ENCODE data around the gene TTC39A. TPM values are rescaled to one million over a fixed set of nuclear protein-coding genes. Genes with fewer than 3 reads are reported as not detected.
A peak's percentile ranks its signal among the peaks of the same experiment; 100 is the strongest.

The TTC39A gene
- total and polyA plus RNA-seq, 3 experiments from 2014 or later = 0.28 TPM; not detected in 2

DNA sequence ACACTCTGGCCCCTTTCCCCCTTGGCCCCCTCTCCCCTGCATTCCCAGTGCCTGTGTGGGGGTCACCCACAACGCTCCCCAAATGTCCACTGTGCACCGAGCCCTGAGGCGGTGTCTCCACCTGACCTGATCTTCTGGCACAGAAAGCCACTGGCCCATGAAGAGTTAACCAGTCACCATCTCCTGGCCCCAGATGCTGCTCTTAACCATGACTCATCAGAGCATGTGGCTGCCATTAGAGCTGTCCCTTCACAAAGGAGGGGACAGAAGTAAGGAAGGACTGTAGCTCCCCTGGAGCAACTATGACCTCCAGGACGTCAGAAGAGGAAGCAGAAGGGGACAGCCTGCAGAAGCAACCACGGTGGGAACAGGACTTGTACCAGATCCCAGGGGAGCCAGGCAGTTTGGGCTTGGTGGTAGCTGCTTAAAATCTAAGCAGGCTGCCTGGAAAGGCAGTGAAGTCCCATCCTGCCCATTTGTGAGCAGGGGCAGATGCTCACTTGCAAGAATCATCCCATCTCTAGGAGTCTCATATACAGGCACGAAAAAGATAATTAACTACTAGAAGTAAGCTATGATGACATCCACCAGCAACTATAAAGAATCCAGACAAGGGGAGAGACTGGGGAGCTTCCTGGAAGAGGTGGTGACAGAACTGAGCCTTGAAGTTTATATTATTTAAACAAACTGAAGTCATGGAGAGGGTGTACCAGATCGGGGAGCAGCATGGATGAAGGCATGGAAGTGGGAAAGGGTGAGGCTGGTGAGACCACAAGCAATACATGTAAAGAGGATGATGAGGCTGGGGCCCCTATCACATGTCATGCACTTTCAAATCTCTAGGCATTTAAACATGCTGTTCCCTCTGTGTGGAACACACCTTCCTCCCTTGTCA, 1.1 kb upstream of the TTC39A start:
- CTCF ChIA-PET = interaction anchor here (1.0 kb wide), 1 partner anchor 14 kb away, joined by 3 read pairs; no protein-coding TSS in a partner anchor
- peaks cover 15% of the 10 kb centered on the region for H3K27me3 ChIP-seq (ENCODE audit: insufficient read depth, low read length, poor library complexity, severe bottlenecking)
- H3K27ac ChIP-seq (ENCODE audit: low read depth, low read length) = peak overlapping the region; percentile 53
- H3K9me3 Mint-ChIP-seq = no peaks in the 10 kb centered on the region
- H3K36me3 ChIP-seq (ENCODE audit: insufficient read depth, low read length) = no peaks in the 10 kb centered on the region
- peaks cover 0 to 7% (median 0%) of the 10 kb centered on the region in 3 donors for H3K36me3 Mint-ChIP-seq
- peak overlapping the region in 2 of 8 donors; percentile 15 to 40 for H3K27ac Mint-ChIP-seq
- peaks cover 4% of the 10 kb centered on the region for H3K4me1 ChIP-seq (ENCODE audit: insufficient read depth, low read length)
- H3K27me3 Mint-ChIP-seq = peaks cover 24 to 39% of the 10 kb centered on the region in 2 donors
- H3K9me3 ChIP-seq (ENCODE audit: low read length) = no peaks in the 10 kb centered on the region
- POLR2A ChIA-PET = no interaction called here
- H3K4me3 Mint-ChIP-seq = peak overlapping the region; percentile 3 to 90 (median 74)
- H3K4me3 ChIP-seq (ENCODE audit: low read length) = no peak overlapping the region
- peaks cover 8 to 14% (median 8%) of the 10 kb centered on the region in 3 donors for H3K4me1 Mint-ChIP-seq
- no peak for DNase-seq

DNA sequence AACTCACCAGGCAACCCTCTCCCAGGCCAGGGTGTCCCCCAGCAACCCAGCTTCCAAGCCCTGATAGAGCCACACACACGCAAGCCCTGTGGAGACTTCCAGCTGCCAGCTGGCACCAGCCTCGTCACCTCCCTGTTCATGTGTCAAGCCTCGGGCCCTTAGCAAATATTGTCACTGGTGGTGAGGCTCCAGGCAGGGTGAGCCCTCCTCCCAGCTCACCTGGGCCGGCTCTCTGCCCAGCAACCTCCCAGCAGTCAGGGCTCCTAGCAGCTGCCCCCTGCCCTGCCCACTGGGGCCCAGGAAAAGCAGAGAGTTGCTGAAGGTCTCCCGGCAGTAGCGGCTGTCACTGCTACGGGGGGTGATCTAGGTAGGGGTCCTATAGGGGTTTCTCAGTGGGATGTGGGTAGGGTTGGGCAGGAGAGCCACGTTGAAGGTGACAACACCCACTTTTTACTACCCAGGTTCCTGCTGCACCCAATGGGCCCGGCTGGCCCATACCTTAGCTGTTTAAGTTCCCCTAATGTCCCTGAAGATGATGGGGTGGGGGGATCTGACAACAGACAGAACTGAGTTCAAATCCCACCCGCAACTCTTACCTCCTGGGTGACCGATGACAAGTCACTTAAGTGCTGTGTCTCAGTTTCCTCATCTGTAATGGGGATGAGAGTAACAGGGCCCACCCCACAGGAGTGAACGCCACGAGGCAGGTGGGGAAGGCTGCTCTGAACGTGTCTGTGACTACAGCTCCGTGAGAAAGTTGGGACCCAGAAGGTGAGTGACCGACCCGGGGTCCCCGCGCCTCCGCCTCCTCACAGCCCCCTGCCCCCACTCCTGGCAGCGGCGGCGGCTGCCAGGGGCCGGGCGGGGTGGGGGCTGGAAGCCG, 678 bp downstream of the TTC39A start:
- CTCF ChIA-PET = no interaction called here
- peaks cover 4% of the 10 kb centered on the region for H3K4me1 ChIP-seq (ENCODE audit: insufficient read depth, low read length)
- Mint-ChIP-seq H3K36me3 (peaks cover 0 to 7% (median 0%) of the 10 kb centered on the region in 3 donors), H3K27ac (peak overlapping the region in 2 of 8 donors; percentile 47 to 63), H3K4me3 (peak overlapping the region in 6 of 7 donors; percentile 27 to 78 (median 60)), H3K27me3 (peaks cover 30 to 49% of the 10 kb centered on the region in 2 donors), H3K9me3 (no peaks in the 10 kb centered on the region), H3K4me1 (peaks cover 8 to 14% (median 8%) of the 10 kb centered on the region in 3 donors)
- H3K36me3 ChIP-seq (ENCODE audit: insufficient read depth, low read length) = no peaks in the 10 kb centered on the region
- no peak overlapping the region for H3K27ac ChIP-seq (ENCODE audit: low read depth, low read length)
- POLR2A ChIA-PET = interaction anchor here (0.6 kb wide), 1 partner anchor 17 kb away, joined by 3 read pairs; no protein-coding TSS in a partner anchor
- peaks cover 15% of the 10 kb centered on the region for H3K27me3 ChIP-seq (ENCODE audit: insufficient read depth, low read length, poor library complexity, severe bottlenecking)
- no peak for DNase-seq
- no peaks in the 10 kb centered on the region for H3K9me3 ChIP-seq (ENCODE audit: low read length)
- no peak overlapping the region for H3K4me3 ChIP-seq (ENCODE audit: low read length)

DNA sequence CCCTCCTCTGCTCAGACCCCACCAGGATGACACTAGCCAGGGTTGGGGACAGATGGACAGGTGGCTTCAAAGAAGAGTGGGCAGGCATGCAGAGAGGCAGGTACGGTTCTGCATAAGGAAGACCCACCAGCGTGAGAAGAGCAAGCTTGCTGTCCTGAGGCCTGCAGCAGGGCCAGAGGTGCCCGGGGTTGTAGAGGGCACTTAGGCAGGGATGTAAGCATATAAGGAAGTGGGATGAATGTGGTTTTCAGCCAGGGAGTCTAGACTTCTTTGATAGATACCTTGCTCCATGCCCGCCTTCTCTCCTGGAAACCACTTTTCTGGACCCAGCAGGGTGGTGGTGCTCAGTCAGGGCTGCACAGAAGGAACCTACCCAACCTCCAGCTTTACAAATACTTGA, 1.4 kb downstream of the TTC39A start:
- no peak overlapping the region for H3K27ac Mint-ChIP-seq
- POLR2A ChIA-PET = no interaction called here
- peak overlapping the region in 6 of 7 donors; percentile 3 to 79 (median 33) for H3K4me3 Mint-ChIP-seq
- H3K27me3 Mint-ChIP-seq = peaks cover 30 to 49% of the 10 kb centered on the region in 2 donors
- peaks cover 8 to 14% (median 8%) of the 10 kb centered on the region in 3 donors for H3K4me1 Mint-ChIP-seq
- peaks cover 0 to 7% (median 0%) of the 10 kb centered on the region in 3 donors for H3K36me3 Mint-ChIP-seq
- DNase-seq = no peak
- Histone ChIP-seq H3K4me1 (ENCODE audit: insufficient read depth, low read length) (peaks cover 4% of the 10 kb centered on the region), H3K9me3 (ENCODE audit: low read length) (no peaks in the 10 kb centered on the region), H3K27ac (ENCODE audit: low read depth, low read length) (no peak overlapping the region), H3K4me3 (ENCODE audit: low read length) (no peak overlapping the region), H3K27me3 (ENCODE audit: insufficient read depth, low read length, poor library complexity, severe bottlenecking) (peaks cover 15% of the 10 kb centered on the region), H3K36me3 (ENCODE audit: insufficient read depth, low read length) (no peaks in the 10 kb centered on the region)
- CTCF ChIA-PET = no interaction called here
- H3K9me3 Mint-ChIP-seq = no peaks in the 10 kb centered on the region

DNA sequence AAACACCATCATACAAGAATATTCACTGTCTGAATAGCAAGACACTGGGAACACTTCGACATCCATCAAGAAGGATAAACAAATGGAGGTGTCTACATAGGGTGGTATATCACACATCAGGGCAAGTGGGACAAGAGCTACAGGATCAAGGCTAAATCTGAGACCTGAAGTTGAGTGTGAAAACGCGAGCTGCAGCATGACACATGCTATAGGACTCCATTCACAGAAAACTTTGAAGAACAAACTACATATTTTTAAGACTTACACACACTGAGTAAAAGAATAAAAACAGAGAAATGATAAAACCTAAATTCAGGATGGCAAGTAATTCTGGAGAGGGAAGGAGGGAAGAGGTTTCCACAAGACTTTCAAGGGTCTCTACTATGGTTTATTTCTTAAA, 2.1 kb downstream of the TTC39A start:
- H3K36me3 Mint-ChIP-seq = peaks cover 0 to 7% (median 0%) of the 10 kb centered on the region in 3 donors
- H3K9me3 Mint-ChIP-seq = no peaks in the 10 kb centered on the region
- Histone ChIP-seq H3K9me3 (ENCODE audit: low read length) (no peaks in the 10 kb centered on the region), H3K4me3 (ENCODE audit: low read length) (no peak overlapping the region), H3K27ac (ENCODE audit: low read depth, low read length) (no peak overlapping the region), H3K36me3 (ENCODE audit: insufficient read depth, low read length) (no peaks in the 10 kb centered on the region), H3K4me1 (ENCODE audit: insufficient read depth, low read length) (peaks cover 4% of the 10 kb centered on the region), H3K27me3 (ENCODE audit: insufficient read depth, low read length, poor library complexity, severe bottlenecking) (peaks cover 15% of the 10 kb centered on the region)
- no peak for DNase-seq
- peaks cover 27 to 49% of the 10 kb centered on the region in 2 donors for H3K27me3 Mint-ChIP-seq
- H3K27ac Mint-ChIP-seq = no peak overlapping the region
- peaks cover 8 to 14% (median 8%) of the 10 kb centered on the region in 3 donors for H3K4me1 Mint-ChIP-seq
- CTCF ChIA-PET = no interaction called here
- POLR2A ChIA-PET = no interaction called here
- H3K4me3 Mint-ChIP-seq = peak overlapping the region in 4 of 7 donors; percentile 1 to 65 (median 34)

DNA sequence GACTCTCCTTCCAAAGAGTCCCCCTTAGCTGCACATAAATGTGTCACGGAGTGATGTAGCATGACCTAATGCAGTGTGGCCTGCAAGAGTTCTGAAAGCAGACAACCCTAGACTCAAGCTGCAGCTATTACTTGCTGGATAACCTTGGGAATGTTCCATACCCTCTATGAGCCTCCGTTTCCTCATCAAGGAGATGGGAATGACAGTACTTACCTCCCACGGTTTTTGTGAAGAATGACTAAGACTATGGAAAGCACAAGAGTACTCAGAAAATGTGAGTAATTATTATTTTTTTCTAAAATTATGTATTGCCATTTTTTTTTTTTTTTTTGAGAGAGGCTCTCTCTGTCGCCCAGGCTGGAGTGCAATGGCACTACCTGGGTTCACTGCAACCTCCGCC, 3.0 kb downstream of the TTC39A start:
- no peaks in the 10 kb centered on the region for H3K9me3 ChIP-seq (ENCODE audit: low read length)
- no peak overlapping the region for H3K4me3 ChIP-seq (ENCODE audit: low read length)
- Mint-ChIP-seq H3K9me3 (no peaks in the 10 kb centered on the region), H3K4me3 (no peak overlapping the region), H3K27ac (no peak overlapping the region), H3K27me3 (peaks cover 25 to 49% of the 10 kb centered on the region in 2 donors), H3K36me3 (peaks cover 0 to 7% (median 0%) of the 10 kb centered on the region in 3 donors), H3K4me1 (peaks cover 8 to 14% (median 8%) of the 10 kb centered on the region in 3 donors)
- peaks cover 4% of the 10 kb centered on the region for H3K4me1 ChIP-seq (ENCODE audit: insufficient read depth, low read length)
- peaks cover 15% of the 10 kb centered on the region for H3K27me3 ChIP-seq (ENCODE audit: insufficient read depth, low read length, poor library complexity, severe bottlenecking)
- no peaks in the 10 kb centered on the region for H3K36me3 ChIP-seq (ENCODE audit: insufficient read depth, low read length)
- CTCF ChIA-PET = no interaction called here
- H3K27ac ChIP-seq (ENCODE audit: low read depth, low read length) = no peak overlapping the region
- DNase-seq = no peak
- POLR2A ChIA-PET = no interaction called here

DNA sequence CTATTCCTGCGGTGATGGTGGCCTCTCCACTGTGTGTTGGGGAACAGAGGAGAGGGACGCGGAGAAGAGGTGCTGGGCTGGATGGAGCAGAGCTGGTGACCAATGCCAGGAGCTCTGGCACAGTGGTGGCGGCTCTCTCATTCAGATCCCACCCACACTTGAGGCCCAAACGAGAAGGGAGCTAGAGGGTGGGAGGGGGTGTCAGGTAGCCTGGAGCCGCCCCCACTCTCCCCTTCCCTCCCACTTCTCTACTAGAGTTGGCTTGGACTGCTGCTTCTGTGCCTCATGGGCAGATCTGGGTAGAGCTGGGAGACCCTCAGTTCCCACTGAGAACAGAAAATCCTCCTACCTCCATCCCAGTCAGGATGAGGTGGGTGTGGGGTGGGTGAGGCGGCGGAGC, 3.5 kb downstream of the TTC39A start:
- Mint-ChIP-seq H3K4me1 (peaks cover 8 to 14% (median 8%) of the 10 kb centered on the region in 3 donors), H3K27me3 (peaks cover 24 to 46% of the 10 kb centered on the region in 2 donors), H3K4me3 (no peak overlapping the region), H3K27ac (no peak overlapping the region), H3K9me3 (no peaks in the 10 kb centered on the region), H3K36me3 (peaks cover 0 to 7% (median 0%) of the 10 kb centered on the region in 3 donors)
- no peak overlapping the region for H3K27ac ChIP-seq (ENCODE audit: low read depth, low read length)
- H3K4me3 ChIP-seq (ENCODE audit: low read length) = no peak overlapping the region
- CTCF ChIA-PET = no interaction called here
- DNase-seq = no peak
- H3K36me3 ChIP-seq (ENCODE audit: insufficient read depth, low read length) = no peaks in the 10 kb centered on the region
- POLR2A ChIA-PET = no interaction called here
- H3K9me3 ChIP-seq (ENCODE audit: low read length) = no peaks in the 10 kb centered on the region
- peaks cover 4% of the 10 kb centered on the region for H3K4me1 ChIP-seq (ENCODE audit: insufficient read depth, low read length)
- peaks cover 15% of the 10 kb centered on the region for H3K27me3 ChIP-seq (ENCODE audit: insufficient read depth, low read length, poor library complexity, severe bottlenecking)

DNA sequence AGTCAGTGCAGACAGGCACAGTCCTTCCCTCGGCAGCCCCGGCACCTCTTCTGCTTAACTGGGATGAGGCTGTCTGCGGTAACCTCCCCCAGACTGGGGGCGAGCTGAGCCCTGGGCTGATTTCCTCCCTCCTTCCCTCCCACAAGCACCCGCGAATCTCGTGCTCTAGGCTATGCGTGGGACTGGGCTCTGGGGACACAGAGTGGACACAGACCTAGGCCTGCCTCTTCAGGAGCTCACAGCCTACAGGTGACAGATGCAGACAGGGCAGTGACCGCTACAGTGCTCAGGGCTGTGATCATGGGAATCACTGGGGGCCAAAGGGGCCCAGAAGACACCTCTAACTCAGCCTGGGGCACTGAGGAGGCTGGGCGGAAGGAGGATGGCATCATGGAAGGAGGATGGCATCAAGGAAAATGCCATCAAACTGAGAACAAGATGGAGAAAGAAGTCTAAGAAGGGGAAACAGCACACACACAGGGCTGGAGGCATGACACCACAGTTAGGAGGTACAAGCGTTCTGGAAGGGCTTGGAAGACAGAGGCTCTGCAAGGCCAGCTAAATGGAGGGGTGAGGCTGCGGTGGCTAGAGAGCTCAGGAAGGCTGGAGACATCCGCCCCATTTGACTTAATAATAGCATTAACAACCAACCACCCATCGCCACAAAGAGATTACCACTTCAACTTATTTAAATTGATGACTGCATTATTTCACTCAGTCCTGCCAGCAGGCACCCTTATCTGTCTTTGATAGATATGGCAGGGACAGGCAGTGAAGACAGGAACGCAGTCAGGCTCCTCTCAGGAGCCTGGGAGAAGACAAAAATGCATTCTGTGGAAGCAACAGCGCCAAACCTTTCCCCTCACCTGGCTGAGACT, 4.2 kb downstream of the TTC39A start:
- DNase-seq = no peak
- Histone ChIP-seq H3K27ac (ENCODE audit: low read depth, low read length) (no peak overlapping the region), H3K4me1 (ENCODE audit: insufficient read depth, low read length) (peaks cover 4% of the 10 kb centered on the region), H3K4me3 (ENCODE audit: low read length) (no peak overlapping the region), H3K36me3 (ENCODE audit: insufficient read depth, low read length) (no peaks in the 10 kb centered on the region), H3K27me3 (ENCODE audit: insufficient read depth, low read length, poor library complexity, severe bottlenecking) (peaks cover 15% of the 10 kb centered on the region), H3K9me3 (ENCODE audit: low read length) (no peaks in the 10 kb centered on the region)
- Mint-ChIP-seq H3K4me3 (no peak overlapping the region), H3K27ac (no peak overlapping the region), H3K9me3 (no peaks in the 10 kb centered on the region), H3K4me1 (peaks cover 5 to 10% (median 7%) of the 10 kb centered on the region in 3 donors), H3K36me3 (peaks cover 0 to 5% (median 0%) of the 10 kb centered on the region in 3 donors), H3K27me3 (peaks cover 18 to 39% of the 10 kb centered on the region in 2 donors)
- POLR2A ChIA-PET = no interaction called here
- CTCF ChIA-PET = no interaction called here

Measured in CD8-positive, alpha-beta memory T cell (primary cell).